ENCODE results near the gene TNS3. TPM values are rescaled to one million over a fixed set of nuclear protein-coding genes. Genes with fewer than 3 reads are reported as not detected.
A peak's percentile ranks its signal among the peaks of the same experiment; 100 is the strongest.

Gene TNS3
- total RNA-seq, 1 donor from 2014 or later = 92.9 TPM

- H3K9me3 ChIP-seq (ENCODE audit: insufficient read depth, low read depth, low read length) = no peaks in the 10 kb centered on the region
- no peak for TF ChIP-seq CTCF (IDR thresholded peaks at IDR 0.05; ENCODE audit: insufficient read depth, low read depth, low read length)
- no peak for TF ChIP-seq EZH2 (IDR thresholded peaks at IDR 0.05; ENCODE audit: insufficient read depth, low read length)
- peaks cover 38% of the 10 kb centered on the region for H4K20me1 ChIP-seq (ENCODE audit: insufficient read depth, low read length)
- no peak overlapping the region for H2AFZ ChIP-seq (ENCODE audit: low read depth, low read length)
- peak; percentile 36 for DNase-seq (ENCODE audit: low read depth)
- H3K4me3 ChIP-seq (ENCODE audit: insufficient read depth, low read depth, low read length) = no peak overlapping the region
- H3K9me3 Mint-ChIP-seq (ENCODE audit: unreplicated experiment) = no peaks in the 10 kb centered on the region
- H3K9ac ChIP-seq (ENCODE audit: low read length) = peak overlapping the region; percentile 24
- H3K27me3 ChIP-seq (ENCODE audit: insufficient read depth, low read length) = no peaks in the 10 kb centered on the region
- no peak overlapping the region for H3K27ac ChIP-seq (ENCODE audit: low read depth, low read length)
- peaks cover 2% of the 10 kb centered on the region for H3K36me3 ChIP-seq (ENCODE audit: insufficient read depth, low read length)
- peak overlapping the region; percentile 58 for H3K27ac Mint-ChIP-seq (ENCODE audit: unreplicated experiment)
- H3K27me3 Mint-ChIP-seq (ENCODE audit: low read depth, unreplicated experiment) = no peaks in the 10 kb centered on the region
- peaks cover 81% of the 10 kb centered on the region for H3K79me2 ChIP-seq (ENCODE audit: insufficient read depth, low read length)
- H3K4me1 ChIP-seq (ENCODE audit: insufficient read depth, low read length) = peaks cover 18% of the 10 kb centered on the region
- H3K36me3 Mint-ChIP-seq (ENCODE audit: low read depth, unreplicated experiment) = peaks cover 25% of the 10 kb centered on the region
- H3K4me1 Mint-ChIP-seq (ENCODE audit: low read depth, unreplicated experiment) = peaks cover 55% of the 10 kb centered on the region
- peak overlapping the region; percentile 14 for H3K4me3 Mint-ChIP-seq (ENCODE audit: unreplicated experiment)
- peak; percentile 41 for FAIRE-seq
- peak overlapping the region; percentile 72 for H3K4me2 ChIP-seq (ENCODE audit: low read length)
These were observed 87.7 kb downstream of the TNS3 start for GRCh38 chr7:47493976-47494911.

GRCh38 chr7:47492716-47493325 is 89.1 kb downstream of the TNS3 start:
- peaks cover 23% of the 10 kb centered on the region for H3K36me3 Mint-ChIP-seq (ENCODE audit: low read depth, unreplicated experiment)
- H3K79me2 ChIP-seq (ENCODE audit: insufficient read depth, low read length) = peaks cover 85% of the 10 kb centered on the region
- H3K4me1 Mint-ChIP-seq (ENCODE audit: low read depth, unreplicated experiment) = peaks cover 52% of the 10 kb centered on the region
- H3K4me2 ChIP-seq (ENCODE audit: low read length) = no peak overlapping the region
- H3K9me3 ChIP-seq (ENCODE audit: insufficient read depth, low read depth, low read length) = no peaks in the 10 kb centered on the region
- no peak for TF ChIP-seq EZH2 (IDR thresholded peaks at IDR 0.05; ENCODE audit: insufficient read depth, low read length)
- TF ChIP-seq CTCF (IDR thresholded peaks at IDR 0.05; ENCODE audit: insufficient read depth, low read depth, low read length) = no peak
- FAIRE-seq = no peak
- H3K27me3 Mint-ChIP-seq (ENCODE audit: low read depth, unreplicated experiment) = no peaks in the 10 kb centered on the region
- no peak overlapping the region for H3K27ac ChIP-seq (ENCODE audit: low read depth, low read length)
- H4K20me1 ChIP-seq (ENCODE audit: insufficient read depth, low read length) = peaks cover 44% of the 10 kb centered on the region
- peaks cover 18% of the 10 kb centered on the region for H3K4me1 ChIP-seq (ENCODE audit: insufficient read depth, low read length)
- H2AFZ ChIP-seq (ENCODE audit: low read depth, low read length) = no peak overlapping the region
- no peaks in the 10 kb centered on the region for H3K9me3 Mint-ChIP-seq (ENCODE audit: unreplicated experiment)
- H3K4me3 Mint-ChIP-seq (ENCODE audit: unreplicated experiment) = peak overlapping the region; percentile 15
- no peaks in the 10 kb centered on the region for H3K27me3 ChIP-seq (ENCODE audit: insufficient read depth, low read length)
- no peak overlapping the region for H3K9ac ChIP-seq (ENCODE audit: low read length)
- H3K27ac Mint-ChIP-seq (ENCODE audit: unreplicated experiment) = no peak overlapping the region
- H3K4me3 ChIP-seq (ENCODE audit: insufficient read depth, low read depth, low read length) = no peak overlapping the region
- no peaks in the 10 kb centered on the region for H3K36me3 ChIP-seq (ENCODE audit: insufficient read depth, low read length)
- peak; percentile 31 for DNase-seq (ENCODE audit: low read depth)
